GM23248 (cell line): Measurements from ENCODE around the gene CCDC159.

Source experiments
- EZH2 ChIP-seq: fragments of 200-600 bp; sonication (generic); IDR thresholded peaks from 2 replicates; pipeline ENCODE4 v1.6.1; 2018; ENCODE audit warnings: antibody characterized with exemption, mild to moderate bottlenecking; ENCODE audit not compliant: insufficient read depth, poor library complexity, severe bottlenecking
- EZH2phosphoT487 ChIP-seq: fragments of 200-600 bp; sonication (generic); IDR thresholded peaks from 2 replicates; pipeline ENCODE4 v1.6.1; 2018; ENCODE audit warnings: antibody characterized with exemption, moderate library complexity, mild to moderate bottlenecking, low read depth; ENCODE audit not compliant: insufficient read depth

GRCh38 chr19:11390359-11390758, 44.0 kb downstream of the CCDC159 start:
- TF ChIP-seq EZH2phosphoT487: no peak
- no peak for TF ChIP-seq EZH2
